Astrocyte (in vitro differentiated cells and primary cell): ENCODE data around the gene RPL13A. TPM values are rescaled to one million over a fixed set of nuclear protein-coding genes. Genes with fewer than 3 reads are reported as not detected.

Experiments
- DNase-seq: peaks from one replicate; pipeline ENCODE4 v3.0.0-alpha.2; 2010; ENCODE audit warnings: low read depth
- FAIRE-seq: peaks from 2 replicates; lab custom pipeline; 2011; peaks lifted over from hg19 to GRCh38; lab: Jason Lieb, UNC
- H2AFZ ChIP-seq: 2 replicates; pipeline ENCODE4 v1.6.0; 2012; ENCODE audit warnings: low read depth, low read length, inconsistent platforms
- H3K27ac ChIP-seq: 2 replicates; pipeline ENCODE4 v1.5.1; 2011; ENCODE audit warnings: low read depth, low read length, inconsistent platforms
- H3K27me3 ChIP-seq: 2 replicates; pipeline ENCODE4 v1.6.0; 2011; ENCODE audit warnings: low read length, inconsistent platforms; ENCODE audit not compliant: insufficient read depth
- H3K36me3 ChIP-seq: 2 replicates; pipeline ENCODE4 v1.5.1; 2011; ENCODE audit warnings: low read length, inconsistent platforms; ENCODE audit not compliant: insufficient read depth
- H3K4me1 ChIP-seq: 2 replicates; pipeline ENCODE4 v1.5.1; 2011; ENCODE audit warnings: low read length, inconsistent platforms; ENCODE audit not compliant: insufficient read depth
- H3K4me2 ChIP-seq: 2 replicates; pipeline ENCODE4 v1.6.0; 2012; ENCODE audit warnings: low read length, inconsistent platforms
- H3K4me3 ChIP-seq: 2 replicates; pipeline ENCODE4 v1.5.1; 2011; ENCODE audit warnings: low read depth, mild to moderate bottlenecking, low read length, inconsistent platforms; ENCODE audit not compliant: insufficient read depth
- H3K79me2 ChIP-seq: 2 replicates; pipeline ENCODE4 v1.6.0; 2012; ENCODE audit warnings: mild to moderate bottlenecking, low read length, inconsistent platforms; ENCODE audit not compliant: insufficient read depth
- H3K9ac ChIP-seq: 2 replicates; pipeline ENCODE4 v1.6.0; 2012; ENCODE audit warnings: mild to moderate bottlenecking, low read length, inconsistent platforms
- H3K9me3 ChIP-seq: 2 replicates; pipeline ENCODE4 v1.5.1; 2012; ENCODE audit warnings: low read depth, mild to moderate bottlenecking, low read length, inconsistent platforms; ENCODE audit not compliant: insufficient read depth
- H4K20me1 ChIP-seq: 2 replicates; pipeline ENCODE4 v1.6.0; 2012; ENCODE audit warnings: low read length, inconsistent platforms; ENCODE audit not compliant: insufficient read depth
- H3K27ac Mint-ChIP-seq: one replicate; pipeline ENCODE4 v1.8.0; 2021; ENCODE audit warnings: mild to moderate bottlenecking, mixed read lengths; ENCODE audit not compliant: unreplicated experiment
- H3K27me3 Mint-ChIP-seq: one replicate; pipeline ENCODE4 v1.8.0; 2021; ENCODE audit warnings: low read depth, mixed read lengths; ENCODE audit not compliant: unreplicated experiment
- H3K36me3 Mint-ChIP-seq: one replicate; pipeline ENCODE4 v1.8.0; 2021; ENCODE audit warnings: low read depth, mixed read lengths; ENCODE audit not compliant: unreplicated experiment
- H3K4me1 Mint-ChIP-seq: one replicate; pipeline ENCODE4 v1.8.0; 2021; ENCODE audit warnings: low read depth, mixed read lengths; ENCODE audit not compliant: unreplicated experiment
- H3K4me3 Mint-ChIP-seq: one replicate; pipeline ENCODE4 v1.8.0; 2021; ENCODE audit warnings: mild to moderate bottlenecking, moderate library complexity, mixed read lengths; ENCODE audit not compliant: unreplicated experiment
- H3K9me3 Mint-ChIP-seq: one replicate; pipeline ENCODE4 v1.8.0; 2021; ENCODE audit warnings: mild to moderate bottlenecking, mixed read lengths; ENCODE audit not compliant: unreplicated experiment
- EZH2 ChIP-seq: IDR thresholded peaks from 2 replicates; pipeline ENCODE4 v1.6.1; 2012; ENCODE audit warnings: mild to moderate bottlenecking, low read length, inconsistent platforms; ENCODE audit not compliant: insufficient read depth
- total RNA-seq: library from RNA; stranded (reverse); gene quantifications from 2 replicates; pipeline ENCODE4 v1.2.1, GENCODE V29; 2021
- TF ChIP-seq, protein P1 (sequence below): IDR thresholded peaks from 2 replicates; pipeline ENCODE4 v1.5.1; 2011; ENCODE audit warnings: low read depth, mild to moderate bottlenecking, inconsistent platforms, low read length, moderate library complexity; ENCODE audit not compliant: insufficient read depth

RPL13A gene
- total RNA-seq, 1 donor from 2014 or later: 2,119 TPM

- Histone ChIP-seq H3K27me3 (peaks cover 54% of the 10 kb centered on the region), H3K4me1 (peaks cover 3% of the 10 kb centered on the region), H3K4me2 (peak within 1 kb of the TSS; percentile 94), H3K4me3 (peak within 1 kb of the TSS; percentile 10), H3K9me3 (no peaks in the 10 kb centered on the region), H3K36me3 (no peaks in the 10 kb centered on the region), H4K20me1 (no peaks in the 10 kb centered on the region), H3K27ac (no peak within 1 kb of the TSS), H3K9ac (no peak within 1 kb of the TSS), H2AFZ (no peak within 1 kb of the TSS), H3K79me2 (no peaks in the 10 kb centered on the region)
- Mint-ChIP-seq H3K36me3 (peaks cover under 1% of the 10 kb centered on the region), H3K4me3 (peak within 1 kb of the TSS; percentile 80), H3K9me3 (peaks cover 4% of the 10 kb centered on the region), H3K27me3 (peaks cover 55% of the 10 kb centered on the region), H3K4me1 (no peaks in the 10 kb centered on the region), H3K27ac (peak within 1 kb of the TSS; percentile 14)
- DNase-seq (no peak), FAIRE-seq (no peak)
- TF ChIP-seq EZH2: peak; percentile 85
- TF ChIP-seq, protein P1, sequence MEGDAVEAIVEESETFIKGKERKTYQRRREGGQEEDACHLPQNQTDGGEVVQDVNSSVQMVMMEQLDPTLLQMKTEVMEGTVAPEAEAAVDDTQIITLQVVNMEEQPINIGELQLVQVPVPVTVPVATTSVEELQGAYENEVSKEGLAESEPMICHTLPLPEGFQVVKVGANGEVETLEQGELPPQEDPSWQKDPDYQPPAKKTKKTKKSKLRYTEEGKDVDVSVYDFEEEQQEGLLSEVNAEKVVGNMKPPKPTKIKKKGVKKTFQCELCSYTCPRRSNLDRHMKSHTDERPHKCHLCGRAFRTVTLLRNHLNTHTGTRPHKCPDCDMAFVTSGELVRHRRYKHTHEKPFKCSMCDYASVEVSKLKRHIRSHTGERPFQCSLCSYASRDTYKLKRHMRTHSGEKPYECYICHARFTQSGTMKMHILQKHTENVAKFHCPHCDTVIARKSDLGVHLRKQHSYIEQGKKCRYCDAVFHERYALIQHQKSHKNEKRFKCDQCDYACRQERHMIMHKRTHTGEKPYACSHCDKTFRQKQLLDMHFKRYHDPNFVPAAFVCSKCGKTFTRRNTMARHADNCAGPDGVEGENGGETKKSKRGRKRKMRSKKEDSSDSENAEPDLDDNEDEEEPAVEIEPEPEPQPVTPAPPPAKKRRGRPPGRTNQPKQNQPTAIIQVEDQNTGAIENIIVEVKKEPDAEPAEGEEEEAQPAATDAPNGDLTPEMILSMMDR: no peak
These were observed 46.0 kb upstream of the RPL13A start, which contains the start of gene SLC17A7 for GRCh38 chr19:49441210-49441959. Gene SLC17A7, minus strand, starts transcription at chr19:49441527. Its CDS starts 148 bp downstream, at chr19:49441379.

DNA sequence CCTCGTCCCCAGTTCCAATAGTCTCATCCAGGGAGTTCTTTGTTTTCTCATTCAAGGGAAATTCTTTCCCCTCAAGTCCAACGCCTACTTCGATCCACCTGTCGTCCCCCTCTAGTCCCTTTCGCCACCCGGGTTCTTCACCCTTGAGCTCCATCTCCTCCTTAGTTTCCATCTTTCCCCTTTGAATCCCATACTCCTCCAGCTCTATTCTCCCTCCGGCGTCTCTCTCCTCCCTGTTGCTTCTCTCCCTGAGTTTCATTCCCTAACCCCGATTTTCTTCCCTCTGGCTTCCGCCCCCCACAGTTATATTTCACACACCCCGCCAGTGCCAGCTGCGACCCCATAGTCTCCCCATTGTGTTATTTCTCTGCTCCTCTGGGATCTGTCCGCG is 45.5 kb upstream of the RPL13A start:
- Mint-ChIP-seq H3K4me3 (peak overlapping the region; percentile 80), H3K27ac (no peak overlapping the region)

More for the DNA sequence above, 45.5 kb upstream of the RPL13A start:
- Histone ChIP-seq H3K27me3 (peaks cover 48% of the 10 kb centered on the region), H3K9me3 (no peaks in the 10 kb centered on the region), H3K4me3 (no peak overlapping the region), H2AFZ (no peak overlapping the region), H3K27ac (no peak overlapping the region), H3K4me1 (peaks cover 3% of the 10 kb centered on the region), H3K4me2 (peak overlapping the region; percentile 94), H4K20me1 (no peaks in the 10 kb centered on the region), H3K79me2 (no peaks in the 10 kb centered on the region), H3K9ac (no peak overlapping the region), H3K36me3 (no peaks in the 10 kb centered on the region)
- H3K4me1 Mint-ChIP-seq: no peaks in the 10 kb centered on the region
- DNase-seq: no peak
- peaks cover 4% of the 10 kb centered on the region for H3K9me3 Mint-ChIP-seq
- peaks cover 5% of the 10 kb centered on the region for H3K36me3 Mint-ChIP-seq
- H3K27me3 Mint-ChIP-seq: peaks cover 52% of the 10 kb centered on the region
- FAIRE-seq: no peak
- TF ChIP-seq, protein P1: no peak
- TF ChIP-seq EZH2: peak; percentile 64
